HUDEP-2 (cell line): ENCODE results near the gene ENGASE.

Experiments
- DNase-seq, 76 experiments: peaks; one replicate each; lab custom pipeline; 2025; ENCODE audit not compliant: unreplicated experiment in 76 of 76; lab: John Stamatoyannopoulos, UW

Gene ENGASE

GRCh38 chr17:79079421-79080200 lies 5.0 kb downstream of the ENGASE start:
- DNase-seq: no peak

DNA sequence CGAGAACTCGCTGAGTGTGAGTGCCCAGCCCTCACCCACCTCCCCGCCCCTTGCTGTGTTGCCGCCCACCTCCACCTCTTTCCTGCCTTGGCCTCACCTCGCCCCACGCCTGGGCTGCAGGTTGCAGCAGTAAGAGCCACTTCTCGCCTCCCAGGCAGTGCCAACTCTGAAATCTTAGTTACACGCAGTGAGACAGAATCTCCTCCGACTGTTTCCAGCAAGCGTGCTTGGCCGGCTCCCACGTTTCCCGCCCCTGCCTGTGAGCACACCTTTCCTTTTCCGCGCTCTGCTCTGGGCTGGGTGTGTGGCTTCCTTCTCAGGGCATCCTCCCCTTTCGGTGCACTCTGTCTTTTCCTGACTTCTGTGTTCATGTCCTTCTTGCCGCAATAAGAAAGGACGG lies 5.7 kb downstream of the ENGASE start:
- no peak for DNase-seq

DNA sequence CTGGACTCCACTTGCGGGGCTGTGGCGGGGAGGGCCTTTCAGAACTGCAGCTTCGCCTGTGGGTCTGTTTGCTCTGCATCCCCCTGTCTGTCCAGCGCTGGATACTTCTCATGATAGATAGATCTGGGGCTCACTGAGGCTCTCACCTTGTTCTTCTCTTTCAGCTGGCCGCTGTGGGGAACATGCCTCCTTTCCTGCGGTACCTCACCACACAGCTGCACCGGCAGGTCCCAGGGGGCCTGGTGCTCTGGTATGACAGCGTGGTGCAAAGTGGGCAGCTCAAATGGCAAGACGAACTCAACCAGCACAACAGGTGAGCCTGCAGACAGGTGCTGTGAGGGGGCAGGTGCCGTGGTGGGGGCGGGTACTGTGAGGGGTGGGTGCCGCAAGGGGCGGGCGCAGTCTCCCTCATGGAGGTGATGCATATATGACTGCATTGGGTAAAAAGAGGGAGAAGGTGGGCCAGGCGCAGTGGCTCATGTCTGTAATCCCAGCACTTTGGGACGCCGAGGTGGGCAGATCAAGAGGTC lies 6.2 kb downstream of the ENGASE start:
- no peak for DNase-seq

DNA sequence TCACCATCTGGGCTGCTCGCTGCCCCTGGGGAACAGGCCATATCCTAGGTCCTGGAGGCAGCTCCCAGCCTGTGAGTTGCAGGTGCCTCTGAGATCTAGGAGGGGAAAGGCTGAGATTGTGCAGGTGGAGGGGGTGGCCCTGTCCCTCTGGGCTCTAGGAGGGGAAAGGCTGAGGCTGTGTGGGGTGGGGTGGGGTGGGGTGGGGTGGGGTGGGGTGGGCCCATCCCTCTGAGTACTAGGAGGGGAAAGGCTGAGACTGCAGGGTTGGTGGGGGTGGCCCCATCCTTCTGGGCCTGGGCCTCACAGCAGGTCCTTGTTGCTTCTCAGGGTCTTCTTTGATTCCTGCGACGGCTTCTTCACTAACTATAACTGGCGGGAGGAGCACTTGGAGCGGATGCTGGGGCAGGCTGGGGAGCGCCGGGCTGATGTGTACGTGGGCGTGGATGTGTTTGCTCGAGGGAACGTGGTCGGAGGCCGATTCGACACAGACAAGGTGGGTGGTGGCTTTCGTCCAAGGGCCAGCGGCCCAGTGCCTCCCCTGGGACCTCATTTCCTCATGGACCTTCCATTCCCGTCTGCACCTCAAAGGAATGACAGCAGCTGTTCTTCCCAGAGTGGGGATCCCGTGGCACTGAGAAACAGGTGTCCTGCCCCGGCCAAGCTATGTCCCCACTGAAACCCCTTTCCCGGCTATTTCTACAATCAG lies 7.1 kb downstream of the ENGASE start:
- DNase-seq: no peak

DNA sequence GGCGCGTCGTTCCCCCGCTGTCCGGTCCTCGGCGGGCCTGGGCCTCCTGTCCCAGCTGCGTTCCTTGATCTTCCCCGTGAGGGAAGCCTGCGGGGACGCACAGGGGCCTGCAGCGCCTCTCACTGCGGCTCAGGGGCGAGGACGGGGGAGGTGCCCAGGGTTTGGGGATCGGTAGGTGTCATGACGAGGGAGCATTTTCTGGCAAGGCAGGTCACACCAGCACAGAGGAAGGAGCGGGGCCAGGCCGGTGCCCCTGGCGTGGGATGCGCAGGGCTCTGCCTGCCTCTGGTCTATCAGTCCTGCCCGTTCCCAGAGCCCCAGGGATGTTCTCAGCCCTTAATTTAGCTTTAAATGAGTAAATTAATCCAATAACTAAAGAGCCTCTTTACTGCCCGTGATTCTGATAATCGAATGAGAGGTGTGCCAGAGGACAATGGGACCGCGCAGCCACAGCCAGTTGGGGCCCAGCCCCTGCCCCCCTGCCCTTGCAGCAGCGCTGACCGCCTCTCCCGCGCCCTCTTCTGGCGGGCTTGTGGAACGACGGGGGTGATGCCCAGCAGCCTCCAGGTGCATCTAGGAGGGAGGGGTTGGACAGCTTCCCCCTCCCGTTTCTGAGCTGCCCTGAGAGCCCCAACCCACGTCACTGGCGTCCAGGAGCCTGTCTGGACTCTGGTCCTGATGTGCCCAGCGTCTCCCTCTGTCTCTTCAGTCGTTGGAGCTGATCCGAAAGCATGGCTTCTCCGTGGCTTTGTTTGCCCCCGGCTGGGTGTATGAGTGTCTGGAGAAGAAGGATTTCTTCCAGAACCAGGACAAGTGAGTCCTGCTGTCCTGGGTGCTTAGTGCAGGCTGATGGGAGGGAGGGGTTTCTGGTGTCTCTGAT lies 7.9 kb downstream of the ENGASE start:
- DNase-seq: peak in 39 of 76 experiments; percentile 2 to 64 (median 22)

DNA sequence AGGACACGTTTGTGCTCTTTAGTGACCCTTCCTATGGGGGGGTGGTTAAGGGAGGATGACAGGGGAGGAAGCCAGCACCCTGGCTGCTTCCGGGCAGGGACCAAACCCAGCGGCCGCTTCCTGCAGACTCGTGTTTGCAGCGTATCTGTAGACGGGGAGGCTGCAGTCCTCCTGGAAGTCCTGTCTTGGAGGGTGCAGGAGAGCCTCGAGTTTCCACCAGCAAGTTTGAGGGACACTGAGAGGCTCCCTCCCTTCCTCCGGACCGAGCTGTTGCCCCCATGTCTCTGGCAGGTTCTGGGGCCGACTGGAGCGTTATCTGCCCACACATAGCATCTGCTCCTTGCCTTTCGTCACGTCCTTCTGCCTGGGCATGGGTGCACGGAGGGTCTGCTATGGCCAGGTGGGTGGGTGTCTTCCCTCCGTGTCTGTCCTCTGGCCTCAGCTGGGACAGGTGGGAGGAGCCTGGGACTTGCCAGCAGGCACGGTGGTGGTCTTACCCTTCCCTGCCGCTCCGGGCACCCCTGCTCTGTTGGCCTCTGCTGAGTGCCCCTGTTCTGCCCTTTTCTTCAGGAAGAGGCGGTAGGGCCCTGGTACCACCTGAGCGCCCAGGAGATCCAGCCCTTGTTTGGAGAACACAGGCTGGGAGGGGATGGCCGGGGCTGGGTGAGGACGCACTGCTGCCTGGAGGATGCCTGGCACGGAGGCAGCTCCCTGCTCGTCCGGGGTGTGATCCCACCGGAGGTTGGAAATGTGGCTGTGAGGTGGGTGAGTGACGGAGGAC lies 8.8 kb downstream of the ENGASE start:
- no peak for DNase-seq

- no peak for DNase-seq
Observed at GRCh38 chr17:79084291-79085153, 9.9 kb downstream of the ENGASE start.

- DNase-seq: no peak
Observed at GRCh38 chr17:79085154-79085920, 10.7 kb downstream of the ENGASE start.

DNA sequence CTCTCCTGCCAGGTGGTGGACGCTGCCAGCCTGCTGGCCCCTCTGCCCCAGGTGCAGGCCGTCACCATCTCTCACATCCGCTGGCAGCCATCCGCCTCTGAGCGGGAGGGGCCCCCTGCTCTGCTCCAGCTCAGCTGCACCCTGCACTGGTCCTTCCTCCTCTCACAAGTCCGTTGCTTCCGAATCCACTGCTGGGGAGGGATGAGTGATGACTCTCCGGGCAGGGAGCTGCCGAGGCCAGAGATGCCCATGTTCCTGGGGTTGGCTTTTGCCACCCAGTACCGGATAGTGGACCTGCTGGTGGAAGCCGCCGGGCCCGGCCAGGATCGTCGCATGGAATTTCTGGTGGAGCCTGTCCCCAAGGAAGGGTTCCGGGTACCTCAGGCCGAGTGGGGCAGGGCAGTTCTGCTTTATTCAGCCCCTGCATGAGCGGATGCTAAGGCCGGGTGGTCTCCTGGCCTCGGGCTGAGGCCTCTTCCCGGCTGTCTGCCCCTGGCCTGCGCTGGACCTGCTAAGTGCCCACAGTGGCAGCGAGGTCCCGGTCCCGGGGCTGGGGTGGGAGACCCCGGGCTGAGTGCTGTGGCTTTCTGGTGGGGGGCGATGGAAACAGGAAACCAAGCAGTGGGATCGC lies 11.4 kb downstream of the ENGASE start:
- no peak for DNase-seq

DNA sequence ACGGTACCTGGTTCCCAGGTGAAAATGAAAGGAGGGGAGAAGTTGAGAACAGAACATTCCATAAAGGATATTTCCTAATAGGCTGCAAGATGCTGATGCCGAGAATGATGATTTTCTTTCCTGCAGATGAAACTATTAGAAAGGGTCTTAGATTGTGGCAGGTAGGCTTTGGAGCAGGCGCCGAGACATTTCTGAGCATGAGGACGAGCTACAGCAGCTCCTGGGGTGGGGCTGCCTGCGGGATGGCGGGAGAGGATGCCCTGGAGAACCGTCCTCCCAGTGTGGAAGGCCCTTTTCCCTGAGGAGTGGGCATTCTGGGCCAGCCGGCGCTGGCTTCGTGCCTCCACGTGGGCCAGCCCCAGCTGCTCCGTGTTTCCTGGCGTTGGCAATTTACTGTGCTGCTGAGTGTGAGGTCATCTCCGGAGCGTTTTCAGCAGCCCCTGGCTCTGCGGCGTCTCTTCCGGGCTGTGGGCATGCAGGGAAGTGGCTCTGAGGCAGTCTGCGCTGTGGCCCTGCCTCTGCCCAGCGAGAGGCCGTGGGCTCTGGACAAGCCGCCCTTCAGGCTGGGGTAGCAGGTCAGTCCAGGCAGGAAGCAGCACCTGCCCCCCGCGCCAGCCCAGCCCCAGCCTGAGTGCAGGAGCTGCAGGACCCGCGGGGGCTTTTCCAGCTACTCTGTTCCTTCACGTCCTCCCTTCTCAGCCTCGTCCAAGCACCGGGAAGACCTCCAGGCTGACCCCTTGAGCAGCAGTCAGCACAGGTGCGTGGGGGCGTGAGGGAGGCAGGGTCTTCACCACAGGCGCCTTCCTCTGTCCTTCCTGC lies 12.2 kb downstream of the ENGASE start:
- DNase-seq: no peak

DNA sequence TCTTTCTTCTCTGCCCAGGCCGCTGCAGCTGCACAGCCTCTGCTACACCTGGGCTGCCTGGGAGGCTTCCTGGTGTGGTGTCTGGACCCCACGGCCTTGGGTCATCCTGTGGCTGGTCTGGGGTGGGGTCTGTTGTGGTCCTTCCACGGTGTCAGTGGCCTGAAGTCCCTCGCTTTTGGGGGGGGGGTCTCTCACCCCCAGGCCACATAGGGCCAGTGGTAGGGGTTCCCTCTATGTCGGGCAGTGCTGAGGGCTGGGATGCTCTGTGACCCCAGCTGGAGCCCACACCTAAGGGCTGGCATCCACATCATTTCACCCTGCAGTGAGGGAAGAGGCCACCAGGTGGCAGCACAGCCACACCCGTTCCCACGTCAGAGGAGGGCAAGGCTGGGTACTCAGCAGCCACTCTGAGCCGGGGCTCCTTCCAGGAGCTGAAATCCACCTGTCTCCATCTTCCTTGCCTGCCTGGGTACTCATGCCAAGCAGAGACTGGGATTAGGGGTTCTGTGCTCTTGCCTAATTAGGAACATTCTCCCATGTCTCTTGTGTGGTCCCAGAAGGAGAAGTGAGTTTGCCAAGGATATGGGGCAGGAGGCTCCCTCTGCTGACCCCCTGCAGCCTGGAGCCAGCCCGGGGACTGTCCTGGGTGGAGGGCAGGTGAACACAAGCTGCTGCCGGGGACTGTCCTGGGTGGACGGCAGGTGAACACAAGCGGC lies 13.0 kb downstream of the ENGASE start:
- DNase-seq: peak in 55 of 76 experiments; percentile 4 to 67 (median 37)

DNA sequence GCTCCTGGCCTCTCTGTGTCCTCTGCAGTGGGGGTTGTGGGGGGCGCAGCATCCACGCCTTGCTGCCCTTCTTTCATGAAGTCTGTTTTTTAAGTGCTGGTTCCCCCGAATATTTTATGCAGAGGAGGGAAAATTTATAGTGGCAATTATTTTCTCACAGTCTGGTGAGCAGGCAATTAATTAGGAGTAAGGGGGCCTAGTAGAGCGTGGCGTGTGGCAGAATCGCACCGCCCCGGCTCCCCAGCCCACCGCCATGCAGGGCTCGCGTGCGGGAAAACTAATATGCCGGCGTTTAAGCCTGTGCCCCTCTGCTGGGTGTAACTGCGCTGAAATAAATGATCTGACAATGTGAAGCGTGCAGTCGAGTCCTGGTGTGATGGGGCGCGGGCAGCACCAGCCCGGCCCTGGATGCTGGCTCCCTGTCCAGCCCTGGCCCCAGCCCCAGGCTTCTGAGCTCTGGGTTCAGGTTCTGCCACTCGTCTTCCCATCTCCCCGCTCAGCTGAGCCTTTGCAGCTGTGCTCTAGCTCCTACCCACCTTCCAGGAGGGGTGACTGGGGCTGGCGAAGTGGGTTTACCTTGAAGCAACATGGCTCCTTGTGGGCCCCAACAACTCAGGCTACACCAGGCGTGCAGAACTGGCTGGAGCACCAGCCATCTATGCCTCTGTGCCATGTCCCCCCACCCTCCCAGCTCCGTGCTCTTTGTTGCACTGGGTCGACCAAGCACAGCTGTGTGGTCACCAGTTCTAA lies 13.8 kb downstream of the ENGASE start:
- no peak for DNase-seq

- no peak for DNase-seq
Observed at GRCh38 chr17:79088997-79089328, 14.3 kb downstream of the ENGASE start.

DNA sequence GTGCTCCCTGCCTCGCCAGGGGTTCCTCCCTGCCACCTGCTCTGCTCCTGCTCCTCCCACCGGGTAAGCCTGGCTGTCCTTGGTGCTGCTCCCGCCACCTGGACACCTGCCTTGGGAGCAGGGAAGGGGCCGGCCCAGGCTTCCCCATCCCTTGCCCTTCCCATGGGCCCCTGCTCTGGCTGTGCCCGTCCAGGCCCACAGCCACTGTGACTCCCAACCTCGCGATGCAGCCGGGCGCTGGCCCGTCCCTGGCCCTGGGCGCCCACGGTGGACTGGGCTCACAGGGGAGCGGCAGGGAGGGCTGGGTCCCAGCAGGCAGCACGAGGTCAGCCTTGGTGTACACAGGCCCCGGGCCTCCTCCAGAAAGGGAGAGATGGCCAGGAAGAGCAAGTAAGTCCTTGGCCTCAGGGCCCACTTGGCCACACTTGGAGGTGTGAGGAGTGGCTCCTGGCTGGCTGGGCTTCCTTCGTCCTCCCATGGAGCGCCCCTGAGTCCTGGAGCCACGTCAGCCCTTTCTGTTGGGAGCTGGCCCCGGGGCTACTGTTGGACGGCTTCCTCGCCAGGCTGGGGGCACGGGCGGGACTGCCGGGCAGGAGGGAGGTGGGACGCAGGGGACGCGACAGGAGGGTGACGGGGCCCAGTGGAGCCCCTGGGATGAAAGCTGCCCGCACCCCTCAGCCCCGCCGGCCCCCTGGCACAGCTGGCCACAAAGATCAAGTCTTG lies 15.3 kb downstream of the ENGASE start:
- no peak for DNase-seq

GRCh38 chr17:79090443-79091225 lies 16.0 kb downstream of the ENGASE start:
- no peak for DNase-seq
